H7 (cell line): Measurements from ENCODE around the gene CYP27B1. TPM values are rescaled to one million over a fixed set of nuclear protein-coding genes. Genes with fewer than 3 reads are reported as not detected.
"Not testable (repeated sequence)": the region's sequence is repeated elsewhere in the genome, so short reads cannot be mapped to it uniquely, and the experiment has no call there.

ENCODE experiments used
- DNase-seq: peaks from one replicate; pipeline ENCODE4 v3.0.0; 2012
- H3K27me3 ChIP-seq: 2 replicates; pipeline ENCODE4 v1.6.0; 2011; ENCODE audit warnings: mild to moderate bottlenecking, low read length; ENCODE audit not compliant: control insufficient read depth, insufficient read depth
- H3K36me3 ChIP-seq: replicated peaks from 2 replicates; pipeline ENCODE4 v1.5.1; 2011; ENCODE audit warnings: low read length; ENCODE audit not compliant: control insufficient read depth, insufficient read depth
- H3K4me3 ChIP-seq: 2 replicates; pipeline ENCODE4 v1.5.1; 2011; ENCODE audit warnings: low read depth, mild to moderate bottlenecking, control low read depth, low read length, moderate library complexity; ENCODE audit not compliant: insufficient read depth
- total RNA-seq: library from RNA; depleted of rRNA; stranded (reverse); fragments of >200 nt; shearing (Covaris generic); gene quantifications from 2 replicates; pipeline ENCODE4 v1.2.3, GENCODE V29; 2014

CYP27B1 gene
- total RNA-seq, 1 experiment from 2014 or later = 0.59 TPM

DNA sequence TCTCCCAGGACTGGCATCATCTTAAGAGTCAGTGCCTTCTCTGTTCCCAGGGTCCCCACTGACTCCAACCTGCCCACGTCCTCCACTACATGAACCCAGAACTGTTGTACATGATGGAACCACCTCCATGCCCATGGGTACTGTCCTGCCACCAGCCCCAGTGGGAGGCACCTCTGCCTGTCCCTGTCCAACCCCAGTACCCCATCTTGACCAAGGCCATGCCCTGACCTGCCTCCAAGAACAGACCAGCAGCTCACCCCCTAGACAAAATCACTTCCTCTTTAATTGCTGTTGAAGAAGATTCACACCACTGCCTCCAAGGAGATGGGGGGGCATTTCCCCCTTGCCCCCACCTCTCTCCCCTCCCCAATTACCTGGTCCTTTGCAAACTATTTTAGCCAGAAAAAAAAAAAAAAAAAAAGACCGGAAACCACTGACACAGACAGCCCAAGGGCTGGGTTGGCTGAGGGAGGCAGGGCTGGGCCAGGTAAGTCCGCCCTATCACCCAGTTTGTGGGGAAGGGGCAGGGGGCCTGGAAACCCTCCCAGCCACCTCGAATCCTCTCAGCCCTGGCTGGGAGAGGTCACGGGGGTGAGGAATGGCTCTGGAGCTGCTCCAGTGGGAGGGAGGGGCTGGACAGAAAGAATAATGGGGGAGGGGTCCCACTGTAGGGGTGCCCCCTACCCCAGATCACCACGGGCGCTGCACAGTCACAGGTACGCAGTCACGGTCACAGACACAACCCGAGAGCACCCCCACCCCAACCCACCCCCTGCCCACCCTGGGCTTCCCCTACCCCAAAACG is 41.7 kb downstream of the CYP27B1 start:
- peak overlapping the region; percentile 11; the same call in 1 of the 2 replicates for H3K4me3 ChIP-seq
- H3K27me3 ChIP-seq = peaks cover 63% of the 10 kb centered on the region
- H3K36me3 ChIP-seq = no peaks in the 10 kb centered on the region; the same call in 1 of the 2 replicates
- no peak for DNase-seq

DNA sequence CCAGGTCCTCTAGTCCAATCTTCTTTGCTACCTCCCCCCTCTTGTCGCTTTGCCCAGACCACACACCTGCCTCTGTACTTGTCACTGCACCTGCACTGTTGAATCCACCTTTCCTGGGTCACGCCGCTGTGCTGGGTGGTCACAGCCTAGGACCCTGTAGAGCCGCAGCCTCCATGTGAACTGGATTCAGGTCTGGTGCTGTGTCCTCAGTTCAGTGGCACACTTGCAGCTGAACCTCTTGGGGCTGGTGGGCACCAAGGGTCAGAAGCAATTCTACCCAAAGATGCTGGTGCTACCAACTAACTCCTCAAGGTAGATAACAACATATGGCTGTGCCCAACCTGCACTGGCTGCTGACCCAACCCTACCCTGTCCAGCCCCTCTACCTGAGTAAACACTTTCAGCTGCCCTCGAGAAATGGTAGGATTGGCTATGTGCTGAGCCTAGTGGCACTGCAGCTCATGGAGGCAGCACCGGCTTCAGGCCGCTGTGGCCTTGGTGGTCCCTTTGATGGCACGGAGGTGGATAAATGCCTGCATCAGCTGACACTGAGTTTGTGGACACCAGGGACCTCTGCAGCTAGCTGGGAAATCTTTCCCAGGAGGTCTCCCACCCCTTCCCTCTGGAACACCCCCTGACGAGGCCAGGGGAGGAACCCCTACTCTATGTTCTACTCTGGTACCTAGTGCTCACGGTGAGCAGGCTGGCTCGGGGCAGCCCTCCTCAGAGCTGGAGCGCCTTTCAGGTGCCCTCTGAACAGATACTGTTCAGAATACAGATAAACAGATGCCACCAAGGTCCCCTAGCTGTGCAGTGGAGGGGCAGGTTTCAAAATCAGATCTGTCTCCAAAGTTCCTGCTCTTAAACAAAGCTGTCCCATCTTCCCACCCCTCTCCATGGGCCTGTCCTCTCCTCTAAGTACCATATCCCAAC is 42.6 kb downstream of the CYP27B1 start:
- no peak overlapping the region for H3K4me3 ChIP-seq
- H3K27me3 ChIP-seq = peaks cover 54% of the 10 kb centered on the region
- no peaks in the 10 kb centered on the region; the same call in 1 of the 2 replicates for H3K36me3 ChIP-seq
- no peak for DNase-seq

GRCh38 chr12:57723630-57723962 is 43.3 kb downstream of the CYP27B1 start:
- DNase-seq = no peak
- Histone ChIP-seq H3K4me3 (no peak overlapping the region), H3K36me3 (no peaks in the 10 kb centered on the region; the same call in 1 of the 2 replicates), H3K27me3 (peaks cover 50% of the 10 kb centered on the region)

- H3K36me3 ChIP-seq = no peaks in the 10 kb centered on the region; the same call in 1 of the 2 replicates
- H3K27me3 ChIP-seq = peaks cover 44% of the 10 kb centered on the region
- no peak overlapping the region for H3K4me3 ChIP-seq
- no peak for DNase-seq
Measured at GRCh38 chr12:57722716-57723629, 43.9 kb downstream of the CYP27B1 start.

GRCh38 chr12:57721846-57722608 is 44.9 kb downstream of the CYP27B1 start:
- DNase-seq, H3K4me3 ChIP-seq, H3K36me3 ChIP-seq: not testable (repeated sequence)
- peaks cover 34% of the 10 kb centered on the region for H3K27me3 ChIP-seq

- Histone ChIP-seq H3K27me3 (peaks cover 23% of the 10 kb centered on the region), H3K36me3 (peaks cover 4% of the 10 kb centered on the region; the same call in 1 of the 2 replicates), H3K4me3 (no peak overlapping the region)
- peak; percentile 30 for DNase-seq
Measured at GRCh38 chr12:57720606-57721595, 46.0 kb downstream of the CYP27B1 start.

DNA sequence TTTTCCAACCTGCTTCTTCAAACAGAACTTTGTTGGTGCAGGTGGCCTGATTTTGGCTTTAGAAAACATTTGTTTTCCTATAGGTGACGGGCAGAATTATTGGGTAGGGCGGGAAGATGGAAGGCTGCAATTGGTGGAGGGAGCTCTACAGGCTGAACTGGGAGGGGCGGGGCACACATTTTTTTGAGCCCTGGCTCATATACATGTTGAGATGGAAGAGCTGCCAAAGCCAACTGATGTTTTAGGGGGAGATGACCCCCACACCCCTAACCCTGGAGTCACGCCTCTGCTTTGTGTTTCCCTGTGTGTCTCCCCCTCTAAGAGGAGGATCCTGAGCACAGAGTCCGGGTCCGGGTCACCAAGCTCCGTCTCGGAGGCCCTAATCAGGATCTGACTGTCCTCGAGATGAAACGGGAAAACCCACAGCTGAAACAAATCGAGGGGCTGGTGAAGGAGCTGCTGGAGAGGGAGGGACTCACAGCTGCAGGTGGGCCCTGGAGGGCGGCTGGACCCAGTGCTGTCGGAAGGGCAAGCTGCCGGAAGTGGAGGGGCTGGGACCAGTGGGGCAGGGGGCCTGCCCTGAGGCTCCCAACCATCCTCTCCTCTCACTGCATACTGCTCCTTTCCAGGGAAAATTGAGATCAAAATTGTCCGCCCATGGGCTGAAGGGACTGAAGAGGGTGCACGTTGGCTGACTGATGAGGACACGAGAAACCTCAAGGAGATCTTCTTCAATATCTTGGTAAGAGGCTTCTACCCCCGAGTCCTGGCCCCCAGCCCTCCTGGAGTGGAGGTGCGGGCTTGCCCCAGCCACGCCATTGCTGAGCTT is 46.9 kb downstream of the CYP27B1 start:
- H3K4me3 ChIP-seq = no peak overlapping the region
- peak; percentile 29 for DNase-seq
- H3K27me3 ChIP-seq = peaks cover 20% of the 10 kb centered on the region

GRCh38 chr12:57718641-57719528 is 48.0 kb downstream of the CYP27B1 start:
- Histone ChIP-seq H3K4me3 (no peak overlapping the region), H3K36me3 (peaks cover 4% of the 10 kb centered on the region; the same call in 1 of the 2 replicates), H3K27me3 (peaks cover 9% of the 10 kb centered on the region)
- peak; percentile 10 for DNase-seq

More for the DNA sequence above, 46.9 kb downstream of the CYP27B1 start:
- H3K36me3 ChIP-seq = peaks cover 4% of the 10 kb centered on the region; the same call in 1 of the 2 replicates

- peaks cover 1% of the 10 kb centered on the region; the same call in 1 of the 2 replicates for H3K27me3 ChIP-seq
- no peak overlapping the region for H3K4me3 ChIP-seq
- H3K36me3 ChIP-seq = peaks cover 4% of the 10 kb centered on the region; the same call in 1 of the 2 replicates
- no peak for DNase-seq
Measured at GRCh38 chr12:57717846-57718640, 48.8 kb downstream of the CYP27B1 start.

GRCh38 chr12:57717131-57717530 is 49.7 kb downstream of the CYP27B1 start:
- Histone ChIP-seq H3K27me3 (no peaks in the 10 kb centered on the region; the same call in 1 of the 2 replicates), H3K4me3 (no peak overlapping the region), H3K36me3 (peaks cover 4% of the 10 kb centered on the region; the same call in 1 of the 2 replicates)
- no peak for DNase-seq
